ENCODE measurements around the gene ST8SIA1.
"Not testable (repeated sequence)": the region's sequence is repeated elsewhere in the genome, so short reads cannot be mapped to it uniquely, and the experiment has no call there.

Gene ST8SIA1

GRCh38 chr12:22334410-22335100 lies at the start of gene ST8SIA1:
Gene ST8SIA1 (minus strand): TSS chr12:22334707. CDS start chr12:22334232, 475 bp downstream.
- DNase-seq = no peak

GRCh38 chr12:22380031-22380430 lies 45.5 kb upstream of the ST8SIA1 start:
- no peak for DNase-seq

GRCh38 chr12:22377731-22378496 lies 43.4 kb upstream of the ST8SIA1 start:
- DNase-seq = no peak

GRCh38 chr12:22376596-22377150 lies 42.2 kb upstream of the ST8SIA1 start:
- DNase-seq = not testable (repeated sequence)

- no peak for DNase-seq
These were observed 40.0 kb upstream of the ST8SIA1 start for GRCh38 chr12:22374508-22374907.

GRCh38 chr12:22372277-22372837 lies 37.9 kb upstream of the ST8SIA1 start:
- DNase-seq = no peak

GRCh38 chr12:22366181-22366580 lies 31.7 kb upstream of the ST8SIA1 start:
- DNase-seq = no peak

GRCh38 chr12:22361785-22362184 lies 27.3 kb upstream of the ST8SIA1 start:
- no peak for DNase-seq

GRCh38 chr12:22360774-22361173 lies 26.3 kb upstream of the ST8SIA1 start:
- no peak for DNase-seq

- no peak for DNase-seq
These were observed 23.0 kb upstream of the ST8SIA1 start for GRCh38 chr12:22357531-22357930.

- no peak for DNase-seq
These were observed 21.7 kb upstream of the ST8SIA1 start for GRCh38 chr12:22356231-22356630.

GRCh38 chr12:22355011-22355580 lies 20.6 kb upstream of the ST8SIA1 start:
- DNase-seq = no peak

GRCh38 chr12:22353615-22354325 lies 19.3 kb upstream of the ST8SIA1 start:
- no peak for DNase-seq

GRCh38 chr12:22350886-22351285 lies 16.4 kb upstream of the ST8SIA1 start:
- no peak for DNase-seq

- no peak for DNase-seq
These were observed 13.7 kb upstream of the ST8SIA1 start for GRCh38 chr12:22348208-22348607.

- DNase-seq = no peak
These were observed 5.6 kb upstream of the ST8SIA1 start for GRCh38 chr12:22340143-22340542.

- DNase-seq = no peak
These were observed 5.2 kb upstream of the ST8SIA1 start for GRCh38 chr12:22339691-22340090.

GRCh38 chr12:22335794-22336166 lies 1.3 kb upstream of the ST8SIA1 start:
- no peak for DNase-seq

- no peak for DNase-seq
These were observed 646 bp downstream of the ST8SIA1 start for GRCh38 chr12:22333713-22334409.

- DNase-seq = no peak
These were observed 1.3 kb downstream of the ST8SIA1 start for GRCh38 chr12:22333186-22333712.

- DNase-seq = no peak
These were observed 2.3 kb downstream of the ST8SIA1 start for GRCh38 chr12:22332202-22332601.

- no peak for DNase-seq
These were observed 4.9 kb downstream of the ST8SIA1 start for GRCh38 chr12:22329621-22330020.
